ENCODE measurements around the gene TRERF1. TPM values are rescaled to one million over a fixed set of nuclear protein-coding genes. Genes with fewer than 3 reads are reported as not detected.

The TRERF1 gene
- total RNA-seq, 1 donor from 2014 or later, result 3.7 TPM

DNA sequence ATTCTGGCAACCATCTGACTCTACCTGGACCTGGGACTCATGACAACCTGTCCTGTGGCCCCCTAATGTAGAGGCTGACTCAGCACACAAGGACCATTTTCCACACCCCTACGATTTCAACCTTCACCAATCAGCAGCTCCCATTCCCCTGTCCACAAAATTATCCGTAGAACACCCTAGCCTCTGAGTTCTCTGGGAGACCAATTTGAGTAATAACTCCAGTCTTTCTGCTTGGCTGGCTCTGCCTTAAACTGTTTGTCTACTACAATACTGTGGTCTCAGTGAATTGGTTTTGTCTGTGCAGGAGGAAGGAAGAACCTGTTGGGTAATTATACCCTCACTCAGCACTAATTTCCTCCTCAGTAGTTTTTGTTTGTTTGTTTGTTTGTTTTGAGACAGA is 134.7 kb downstream of the TRERF1 start:
- H3K27ac ChIP-seq (ENCODE audit: low read depth, low read length), result no peak overlapping the region
- H3K9ac ChIP-seq (ENCODE audit: low read depth in 1 of 3, low read length in 3 of 3), result no peak overlapping the region
- no peak overlapping the region for H3K4me3 ChIP-seq (ENCODE audit: low read length in 3 of 3)

DNA sequence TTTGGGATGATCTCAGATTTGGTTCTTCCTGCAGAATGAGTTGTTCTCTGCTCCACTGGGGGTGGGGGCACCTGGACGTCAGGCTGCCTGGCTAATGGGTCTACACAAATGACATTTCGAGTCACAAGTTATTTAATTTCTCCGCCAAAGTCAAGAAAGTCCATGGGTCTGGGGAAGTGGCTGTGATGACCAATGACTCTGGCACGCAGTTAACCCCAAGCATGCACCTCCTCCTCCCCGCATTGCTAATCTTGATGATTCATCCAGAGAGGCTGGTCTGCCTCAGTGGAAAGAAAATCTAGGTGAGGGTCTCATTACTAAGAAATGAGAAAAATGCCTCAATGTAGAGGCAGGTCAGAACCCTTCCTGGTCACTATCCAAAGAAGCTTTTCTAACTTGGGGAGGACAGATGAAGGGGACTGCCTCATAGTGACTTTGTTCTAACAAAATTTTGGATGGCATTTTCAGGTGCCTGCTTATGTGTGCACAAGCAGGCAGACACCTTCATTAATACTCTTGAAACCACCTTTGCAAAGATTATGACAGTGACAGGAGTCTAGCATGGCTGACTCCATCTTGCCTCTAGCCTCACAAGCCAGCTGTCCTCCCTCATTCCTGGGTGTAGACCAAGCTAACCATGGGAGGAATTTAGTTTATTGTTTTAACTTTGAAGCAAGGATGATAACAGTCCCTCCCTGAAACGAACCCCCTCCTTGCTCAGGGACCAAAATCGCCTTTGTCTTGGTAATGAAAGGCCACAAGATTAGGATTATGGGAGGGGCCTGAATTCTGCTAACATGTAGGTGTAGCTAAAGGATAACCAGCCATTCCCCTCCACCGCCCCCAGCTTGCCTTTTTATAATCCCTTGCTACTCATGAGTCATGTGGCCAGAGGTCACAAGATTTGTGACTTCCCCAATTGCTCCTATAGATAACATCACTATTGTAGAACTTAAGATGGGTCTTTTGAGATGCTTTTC is 135.4 kb downstream of the TRERF1 start:
- Histone ChIP-seq H3K36me3 (ENCODE audit: control insufficient read depth in 3 of 3, insufficient read depth in 3 of 3, low read length in 3 of 3) (no peaks in the 10 kb centered on the region), H3K4me1 (ENCODE audit: control insufficient read depth in 3 of 3, insufficient read depth in 3 of 3, low read length in 3 of 3) (peaks cover 0 to 2% (median 0%) of the 10 kb centered on the region in 3 donors), H3K27me3 (ENCODE audit: control insufficient read depth in 3 of 3, insufficient read depth in 3 of 3, low read length in 3 of 3) (no peaks in the 10 kb centered on the region), H3K9ac (ENCODE audit: low read depth in 1 of 3, low read length in 3 of 3) (no peak overlapping the region), H3K9me3 (ENCODE audit: control insufficient read depth in 3 of 3, low read length in 3 of 3) (no peaks in the 10 kb centered on the region), H3K27ac (ENCODE audit: low read depth, low read length) (no peak overlapping the region), H3K4me3 (ENCODE audit: low read length in 3 of 3) (no peak overlapping the region)

More for the DNA sequence above, 134.7 kb downstream of the TRERF1 start:
- Histone ChIP-seq H3K4me1 (ENCODE audit: control insufficient read depth in 3 of 3, insufficient read depth in 3 of 3, low read length in 3 of 3) (peaks cover 0 to 2% (median 0%) of the 10 kb centered on the region in 3 donors), H3K27me3 (ENCODE audit: control insufficient read depth in 3 of 3, insufficient read depth in 3 of 3, low read length in 3 of 3) (no peaks in the 10 kb centered on the region), H3K36me3 (ENCODE audit: control insufficient read depth in 3 of 3, insufficient read depth in 3 of 3, low read length in 3 of 3) (no peaks in the 10 kb centered on the region), H3K9me3 (ENCODE audit: control insufficient read depth in 3 of 3, low read length in 3 of 3) (no peaks in the 10 kb centered on the region)

DNA sequence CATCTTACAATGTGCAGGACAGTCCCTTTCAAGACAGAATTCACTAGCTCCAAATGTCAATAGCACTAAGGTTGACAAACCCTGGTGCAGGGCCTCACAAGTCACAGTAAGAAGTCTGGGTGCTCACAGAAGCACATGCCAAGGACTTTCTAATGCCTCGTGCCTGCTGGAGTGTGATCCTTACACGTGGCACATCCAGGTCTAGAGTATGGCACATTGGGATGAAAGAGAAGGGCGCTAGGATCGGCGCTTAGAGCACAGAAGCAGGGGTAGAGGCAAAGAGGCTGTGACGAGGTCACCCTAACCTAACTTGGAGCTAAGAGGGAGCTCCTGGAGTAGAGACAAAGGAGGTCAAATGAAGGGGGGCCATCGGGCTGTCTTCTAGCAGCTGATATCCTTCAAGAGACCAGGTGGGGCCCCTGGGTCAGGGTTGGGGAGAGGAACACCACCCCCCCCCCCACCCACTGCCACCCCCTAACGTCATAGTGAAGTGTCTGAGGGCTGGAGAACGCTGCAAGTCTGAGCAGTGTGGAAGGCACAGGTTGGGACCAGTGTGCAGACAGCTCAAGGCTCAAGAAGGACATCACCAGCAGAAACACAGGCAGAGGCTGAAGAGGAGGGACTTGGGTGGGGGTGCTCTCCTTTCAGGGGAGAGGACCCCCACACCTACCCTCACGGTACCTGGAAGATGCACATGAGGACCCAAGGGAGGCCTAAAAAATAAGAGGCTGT is 136.3 kb downstream of the TRERF1 start:
- H3K27me3 ChIP-seq (ENCODE audit: control insufficient read depth in 3 of 3, insufficient read depth in 3 of 3, low read length in 3 of 3), result no peaks in the 10 kb centered on the region
- H3K9me3 ChIP-seq (ENCODE audit: control insufficient read depth in 3 of 3, low read length in 3 of 3), result no peaks in the 10 kb centered on the region
- no peak overlapping the region for H3K27ac ChIP-seq (ENCODE audit: low read depth, low read length)
- H3K4me3 ChIP-seq (ENCODE audit: low read length in 3 of 3), result no peak overlapping the region
- no peak overlapping the region for H3K9ac ChIP-seq (ENCODE audit: low read depth in 1 of 3, low read length in 3 of 3)
- H3K36me3 ChIP-seq (ENCODE audit: control insufficient read depth in 3 of 3, insufficient read depth in 3 of 3, low read length in 3 of 3), result no peaks in the 10 kb centered on the region
- peaks cover 0 to 2% (median 0%) of the 10 kb centered on the region in 3 donors for H3K4me1 ChIP-seq (ENCODE audit: control insufficient read depth in 3 of 3, insufficient read depth in 3 of 3, low read length in 3 of 3)

DNA sequence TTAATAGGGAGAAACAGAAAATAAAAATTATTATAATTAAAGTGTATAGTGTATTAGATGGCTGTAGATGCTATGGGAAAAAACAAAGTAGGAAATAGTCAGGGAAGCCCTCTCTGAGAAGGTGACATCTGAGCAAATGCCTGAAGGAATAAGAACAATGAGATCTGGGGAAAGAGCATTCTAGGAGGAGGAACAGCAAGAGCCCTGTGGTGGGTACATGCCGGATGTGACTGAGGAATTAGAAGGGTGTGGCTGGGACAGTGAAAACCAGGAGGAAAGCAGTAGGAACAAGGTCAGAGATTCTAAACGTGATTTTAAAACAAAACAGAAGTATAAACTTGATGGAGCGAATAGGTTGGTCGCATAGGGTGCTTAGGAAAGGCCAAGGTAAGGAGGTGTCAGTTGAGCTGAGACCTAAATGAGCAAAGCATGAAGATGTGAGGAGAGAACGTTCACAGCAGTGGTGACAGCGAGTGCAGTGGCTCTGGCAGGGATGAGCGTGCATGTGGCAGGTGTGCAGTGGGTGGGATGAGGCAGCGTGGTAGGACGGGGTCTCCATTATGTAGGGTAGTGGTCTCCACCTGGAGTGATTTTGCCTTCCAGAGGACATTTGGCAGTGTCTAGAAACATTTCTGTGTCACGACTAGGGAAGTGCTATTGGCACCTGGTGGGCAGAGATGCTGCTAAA is 137.0 kb downstream of the TRERF1 start:
- Histone ChIP-seq H3K27me3 (ENCODE audit: control insufficient read depth in 3 of 3, insufficient read depth in 3 of 3, low read length in 3 of 3) (no peaks in the 10 kb centered on the region), H3K36me3 (ENCODE audit: control insufficient read depth in 3 of 3, insufficient read depth in 3 of 3, low read length in 3 of 3) (no peaks in the 10 kb centered on the region), H3K4me1 (ENCODE audit: control insufficient read depth in 3 of 3, insufficient read depth in 3 of 3, low read length in 3 of 3) (peaks cover 0 to 2% (median 0%) of the 10 kb centered on the region in 3 donors), H3K27ac (ENCODE audit: low read depth, low read length) (no peak overlapping the region), H3K9me3 (ENCODE audit: control insufficient read depth in 3 of 3, low read length in 3 of 3) (no peaks in the 10 kb centered on the region), H3K4me3 (ENCODE audit: low read length in 3 of 3) (no peak overlapping the region), H3K9ac (ENCODE audit: low read depth in 1 of 3, low read length in 3 of 3) (no peak overlapping the region)

DNA sequence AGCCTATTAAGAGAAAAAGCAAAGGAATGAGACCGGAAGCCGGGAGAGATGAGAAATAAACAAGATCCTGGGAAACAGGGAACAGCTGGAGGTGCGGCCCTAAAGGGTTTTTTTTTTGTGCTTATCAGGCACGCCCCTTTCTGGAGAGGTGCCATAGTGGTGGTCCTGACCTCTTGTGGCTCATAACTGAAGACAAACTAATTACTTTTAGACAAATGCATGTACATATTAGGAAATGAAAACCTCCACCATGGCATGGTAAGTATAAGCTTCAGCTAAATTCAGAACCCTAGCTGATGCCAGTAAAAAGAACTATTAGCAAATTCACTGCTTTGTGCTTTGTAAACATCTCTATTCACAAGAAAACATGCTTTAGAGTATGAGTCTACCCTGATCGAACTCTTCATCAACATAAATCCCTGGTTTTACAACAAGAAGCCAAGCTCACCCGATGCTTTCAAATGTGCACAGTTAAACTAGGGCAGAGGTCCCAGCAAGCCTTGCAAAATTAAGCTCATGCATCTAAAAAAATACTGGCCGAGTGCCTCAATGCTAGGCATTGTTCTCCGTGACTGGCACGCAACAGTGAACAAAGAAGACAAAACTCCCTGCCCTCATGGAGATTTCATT is 137.7 kb downstream of the TRERF1 start:
- Histone ChIP-seq H3K4me1 (ENCODE audit: control insufficient read depth in 3 of 3, insufficient read depth in 3 of 3, low read length in 3 of 3) (peaks cover 0 to 2% (median 0%) of the 10 kb centered on the region in 3 donors), H3K4me3 (ENCODE audit: low read length in 3 of 3) (no peak overlapping the region), H3K27me3 (ENCODE audit: control insufficient read depth in 3 of 3, insufficient read depth in 3 of 3, low read length in 3 of 3) (no peaks in the 10 kb centered on the region), H3K27ac (ENCODE audit: low read depth, low read length) (no peak overlapping the region), H3K9me3 (ENCODE audit: control insufficient read depth in 3 of 3, low read length in 3 of 3) (no peaks in the 10 kb centered on the region), H3K36me3 (ENCODE audit: control insufficient read depth in 3 of 3, insufficient read depth in 3 of 3, low read length in 3 of 3) (no peaks in the 10 kb centered on the region), H3K9ac (ENCODE audit: low read depth in 1 of 3, low read length in 3 of 3) (no peak overlapping the region)

DNA sequence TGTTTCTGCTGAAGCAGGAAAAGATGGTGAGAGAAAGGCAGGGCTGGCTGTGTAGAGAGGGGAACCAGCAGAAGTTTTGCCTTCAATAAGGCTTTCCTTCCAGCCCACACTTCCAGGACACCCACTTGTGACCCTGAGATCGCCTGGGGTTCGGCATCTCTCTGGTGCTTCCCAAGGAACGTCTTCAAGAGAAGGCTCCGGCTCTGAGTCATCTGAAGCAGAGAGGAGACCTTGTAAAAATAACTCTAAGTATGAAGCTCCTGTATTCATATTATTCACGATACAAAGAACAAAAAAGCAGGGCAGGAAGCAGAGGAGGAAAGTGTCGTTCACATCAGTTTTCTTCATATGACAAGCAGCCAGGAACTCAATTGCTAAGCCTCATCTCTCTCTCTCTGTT is 138.7 kb downstream of the TRERF1 start:
- Histone ChIP-seq H3K27me3 (ENCODE audit: control insufficient read depth in 3 of 3, insufficient read depth in 3 of 3, low read length in 3 of 3) (no peaks in the 10 kb centered on the region), H3K4me3 (ENCODE audit: low read length in 3 of 3) (no peak overlapping the region), H3K36me3 (ENCODE audit: control insufficient read depth in 3 of 3, insufficient read depth in 3 of 3, low read length in 3 of 3) (no peaks in the 10 kb centered on the region), H3K4me1 (ENCODE audit: control insufficient read depth in 3 of 3, insufficient read depth in 3 of 3, low read length in 3 of 3) (peaks cover 0 to 2% (median 0%) of the 10 kb centered on the region in 3 donors), H3K9me3 (ENCODE audit: control insufficient read depth in 3 of 3, low read length in 3 of 3) (no peaks in the 10 kb centered on the region), H3K27ac (ENCODE audit: low read depth, low read length) (no peak overlapping the region), H3K9ac (ENCODE audit: low read depth in 1 of 3, low read length in 3 of 3) (no peak overlapping the region)

DNA sequence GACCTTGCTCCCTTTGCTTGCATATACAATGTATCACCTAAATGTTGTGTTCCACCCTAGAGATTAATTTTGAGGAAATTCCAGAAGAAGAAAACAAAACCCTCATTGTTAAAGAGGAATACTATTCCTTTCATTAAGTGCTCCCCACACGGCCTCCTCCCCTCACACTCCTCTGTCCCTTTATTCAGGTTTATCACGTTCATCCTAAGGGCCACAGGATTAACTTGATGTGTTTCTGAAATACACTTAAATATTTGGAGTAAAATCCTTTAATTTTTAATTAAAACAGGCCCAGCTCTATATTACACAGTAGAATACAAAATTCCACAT is 144.6 kb downstream of the TRERF1 start:
- no peak overlapping the region for H3K4me3 ChIP-seq (ENCODE audit: low read length in 3 of 3)
- H3K27ac ChIP-seq (ENCODE audit: low read depth, low read length), result no peak overlapping the region
- no peaks in the 10 kb centered on the region for H3K4me1 ChIP-seq (ENCODE audit: control insufficient read depth in 3 of 3, insufficient read depth in 3 of 3, low read length in 3 of 3)
- no peaks in the 10 kb centered on the region for H3K9me3 ChIP-seq (ENCODE audit: control insufficient read depth in 3 of 3, low read length in 3 of 3)
- H3K36me3 ChIP-seq (ENCODE audit: control insufficient read depth in 3 of 3, insufficient read depth in 3 of 3, low read length in 3 of 3), result no peaks in the 10 kb centered on the region
- H3K27me3 ChIP-seq (ENCODE audit: control insufficient read depth in 3 of 3, insufficient read depth in 3 of 3, low read length in 3 of 3), result no peaks in the 10 kb centered on the region
- no peak overlapping the region for H3K9ac ChIP-seq (ENCODE audit: low read depth in 1 of 3, low read length in 3 of 3)

DNA sequence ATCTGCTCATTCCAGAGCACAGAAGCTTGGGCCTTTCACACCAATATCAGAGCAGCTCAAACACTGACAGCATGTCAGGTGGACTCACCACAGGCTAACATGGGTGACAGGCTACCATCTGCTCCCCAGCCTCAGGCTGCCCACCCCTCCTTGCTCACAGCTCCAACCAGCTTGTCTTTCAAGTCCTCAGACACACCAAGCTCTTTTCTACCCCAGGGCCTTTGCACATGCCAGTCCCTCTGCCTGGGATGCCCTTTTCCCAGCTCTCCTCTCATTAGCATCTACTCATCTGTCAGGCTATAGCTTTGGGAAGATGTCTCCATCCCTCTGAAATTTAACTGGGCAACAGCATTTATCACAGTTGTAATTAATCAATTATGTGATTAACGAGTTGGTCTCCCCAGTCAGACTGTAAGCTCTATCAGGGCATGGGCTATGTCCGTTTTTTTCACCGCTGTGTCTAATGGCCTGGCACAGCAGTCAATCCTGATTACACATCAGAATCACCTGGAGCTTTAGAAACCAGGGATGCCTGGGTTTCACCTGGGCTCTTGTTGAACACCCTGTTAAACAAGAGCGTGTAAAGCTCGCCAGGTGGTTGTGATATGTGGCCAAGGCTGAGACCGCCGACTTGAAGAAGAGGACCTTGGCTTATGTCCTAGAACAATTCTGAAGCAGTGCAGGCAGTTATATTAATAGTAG is 145.1 kb downstream of the TRERF1 start:
- H3K9me3 ChIP-seq (ENCODE audit: control insufficient read depth in 3 of 3, low read length in 3 of 3), result no peaks in the 10 kb centered on the region
- no peak overlapping the region for H3K27ac ChIP-seq (ENCODE audit: low read depth, low read length)
- H3K27me3 ChIP-seq (ENCODE audit: control insufficient read depth in 3 of 3, insufficient read depth in 3 of 3, low read length in 3 of 3), result no peaks in the 10 kb centered on the region
- no peak overlapping the region for H3K4me3 ChIP-seq (ENCODE audit: low read length in 3 of 3)
- no peaks in the 10 kb centered on the region for H3K36me3 ChIP-seq (ENCODE audit: control insufficient read depth in 3 of 3, insufficient read depth in 3 of 3, low read length in 3 of 3)
- H3K9ac ChIP-seq (ENCODE audit: low read depth in 1 of 3, low read length in 3 of 3), result no peak overlapping the region
- no peaks in the 10 kb centered on the region for H3K4me1 ChIP-seq (ENCODE audit: control insufficient read depth in 3 of 3, insufficient read depth in 3 of 3, low read length in 3 of 3)

DNA sequence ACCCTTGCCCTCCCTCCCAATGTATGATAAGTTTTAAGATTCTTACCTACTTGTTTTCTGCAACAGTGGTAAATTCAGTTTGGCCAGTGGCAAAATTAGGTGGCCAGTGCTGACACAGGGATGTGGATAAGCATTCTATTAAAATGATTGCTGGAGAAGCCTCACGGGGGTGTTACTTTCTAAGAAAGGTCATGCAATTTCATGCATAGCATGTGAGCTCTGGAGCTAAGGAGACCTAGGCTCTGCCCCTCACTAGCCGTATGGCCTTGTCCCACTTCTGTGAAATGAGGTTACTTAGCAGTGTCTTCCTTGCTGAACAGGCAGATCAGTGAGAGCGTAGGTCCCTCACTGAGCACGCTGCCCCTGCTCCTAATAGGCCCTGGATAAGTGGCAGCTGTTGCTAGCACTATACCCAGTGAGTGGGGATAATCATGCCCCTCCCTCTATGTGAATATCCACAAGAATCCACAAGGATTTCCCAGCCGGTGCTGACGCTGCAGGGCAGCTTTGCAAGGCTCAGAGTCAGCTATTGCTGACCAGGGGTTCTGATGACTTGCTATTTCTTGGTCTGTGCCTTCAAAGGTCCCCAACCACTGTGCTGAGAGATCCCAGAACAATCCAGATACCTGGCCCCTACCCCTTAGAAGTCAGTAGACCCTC is 147.5 kb downstream of the TRERF1 start:
- no peaks in the 10 kb centered on the region for H3K4me1 ChIP-seq (ENCODE audit: control insufficient read depth in 3 of 3, insufficient read depth in 3 of 3, low read length in 3 of 3)
- no peaks in the 10 kb centered on the region for H3K9me3 ChIP-seq (ENCODE audit: control insufficient read depth in 3 of 3, low read length in 3 of 3)
- no peak overlapping the region for H3K4me3 ChIP-seq (ENCODE audit: low read length in 3 of 3)
- no peaks in the 10 kb centered on the region for H3K36me3 ChIP-seq (ENCODE audit: control insufficient read depth in 3 of 3, insufficient read depth in 3 of 3, low read length in 3 of 3)
- no peak overlapping the region for H3K27ac ChIP-seq (ENCODE audit: low read depth, low read length)
- no peak overlapping the region for H3K9ac ChIP-seq (ENCODE audit: low read depth in 1 of 3, low read length in 3 of 3)
- H3K27me3 ChIP-seq (ENCODE audit: control insufficient read depth in 3 of 3, insufficient read depth in 3 of 3, low read length in 3 of 3), result no peaks in the 10 kb centered on the region

Measured in skeletal muscle tissue (tissue), 4 donors.